Brain microvascular endothelial cell (primary cell): ENCODE results near the gene SMAD6.
"Not testable (repeated sequence)": the region's sequence is repeated elsewhere in the genome, so short reads cannot be mapped to it uniquely, and the experiment has no call there.

Experiments
- DNase-seq: peaks from one replicate; pipeline ENCODE4 v3.0.0-alpha.2; 2020
- H3K27ac ChIP-seq: fragments of 250-450 bp; sonication (Bioruptor Pico); 2 replicates; pipeline ENCODE4 v1.5.1; 2020; ENCODE audit warnings: mild to moderate bottlenecking, moderate library complexity
- H3K27me3 ChIP-seq: fragments of 250-450 bp; sonication (Bioruptor Pico); replicated peaks from 2 replicates; pipeline ENCODE4 v1.5.1; 2020; ENCODE audit warnings: mild to moderate bottlenecking
- H3K36me3 ChIP-seq: fragments of 250-450 bp; sonication (Bioruptor Pico); replicated peaks from 2 replicates; pipeline ENCODE4 v1.5.1; 2020; ENCODE audit warnings: mild to moderate bottlenecking
- H3K4me3 ChIP-seq: 2 replicates; pipeline ENCODE4 v1.5.1; 2011; ENCODE audit warnings: low read depth, mild to moderate bottlenecking, control low read depth, low read length, moderate library complexity
- CTCF ChIP-seq: IDR thresholded peaks from 2 replicates; pipeline ENCODE4 v1.5.1; 2011; ENCODE audit warnings: low read depth, mild to moderate bottlenecking, moderate library complexity, low read length, control low read depth, inconsistent platforms; ENCODE audit errors: missing control alignments
- in situ Hi-C: cut with HindIII; loops from 2 replicates; pipeline ENCODE4 v1.10.0; 2017; ENCODE audit warnings: low sequenced_read_pairs, low pct_ligation_motif_present

SMAD6 gene

DNA sequence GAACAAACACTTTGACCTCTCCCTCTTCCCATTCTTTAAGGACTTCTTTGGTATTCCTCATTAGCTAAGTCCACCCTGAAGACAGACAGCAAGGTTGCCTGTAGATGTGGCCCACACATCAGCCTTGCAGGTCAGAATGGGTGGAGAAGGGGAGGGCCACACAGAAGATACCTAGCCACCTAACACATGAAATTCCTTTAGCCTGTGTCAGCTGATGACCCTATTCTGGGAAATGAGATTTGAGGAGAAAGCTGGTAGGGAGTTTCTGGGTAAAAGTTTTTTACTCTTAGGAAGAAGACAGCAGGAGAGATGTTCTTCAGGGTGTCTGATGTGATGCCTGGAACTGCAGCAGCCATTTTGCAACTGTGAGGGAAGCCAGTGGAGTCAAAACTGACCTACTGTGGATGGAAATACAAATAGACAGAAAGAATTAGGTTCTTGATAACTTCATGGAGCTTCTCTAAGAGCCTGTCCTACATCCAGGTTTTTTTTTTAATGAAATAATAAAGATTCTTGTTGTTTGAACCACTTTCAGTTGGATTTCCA lies 17.8 kb upstream of the SMAD6 start:
- no peak for TF ChIP-seq CTCF
- Histone ChIP-seq H3K36me3 (no peaks in the 10 kb centered on the region), H3K4me3 (no peak overlapping the region), H3K27ac (no peak overlapping the region), H3K27me3 (no peaks in the 10 kb centered on the region)
- DNase-seq = no peak
- in situ Hi-C loops = no loop called here

DNA sequence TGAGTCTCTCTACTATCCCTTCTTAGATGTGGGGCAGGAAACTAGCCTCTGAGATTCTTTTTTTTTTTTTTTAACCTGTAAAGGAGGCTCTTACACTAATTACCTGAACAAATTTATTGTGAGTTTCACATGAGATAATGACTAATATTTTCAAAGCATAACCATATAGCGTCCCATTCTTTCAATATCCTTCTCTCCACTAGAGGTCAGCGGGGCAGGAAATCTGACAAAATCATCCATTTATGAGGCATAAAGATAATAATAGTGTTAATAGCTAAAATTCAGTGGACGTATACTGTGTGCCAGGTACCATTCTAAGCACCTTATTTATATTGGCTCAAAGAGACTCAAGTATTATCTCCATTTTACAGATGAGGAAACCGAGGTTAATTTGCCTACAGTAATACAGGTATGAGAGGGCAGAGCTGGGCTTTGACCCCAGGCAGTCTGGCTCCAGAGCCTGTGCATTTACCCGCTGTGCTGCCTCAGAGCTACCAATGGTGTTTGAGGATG lies 16.3 kb upstream of the SMAD6 start:
- TF ChIP-seq CTCF = peak; percentile 41
- Histone ChIP-seq H3K27ac (no peak overlapping the region), H3K36me3 (no peaks in the 10 kb centered on the region), H3K27me3 (no peaks in the 10 kb centered on the region), H3K4me3 (no peak overlapping the region)
- peak; percentile 20 for DNase-seq
- in situ Hi-C loops = no loop called here

DNA sequence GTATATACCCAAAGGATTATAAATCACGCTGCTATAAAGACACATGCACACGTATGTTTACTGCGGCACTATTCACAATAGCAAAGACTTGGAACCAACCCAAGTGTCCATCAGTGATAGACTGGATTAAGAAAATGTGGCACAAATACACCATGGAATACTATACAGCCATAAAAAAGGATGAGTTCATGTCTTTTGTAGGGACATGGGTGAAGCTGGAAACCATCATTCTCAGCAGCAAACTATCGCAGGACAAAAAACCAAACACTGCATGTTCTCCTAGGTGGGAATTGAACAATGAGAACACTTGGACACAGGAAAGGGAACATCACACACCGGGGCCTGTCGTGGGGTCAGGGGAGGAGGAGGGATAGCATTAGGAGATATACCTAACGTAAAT lies 11.1 kb upstream of the SMAD6 start:
- H3K27me3 ChIP-seq, H3K27ac ChIP-seq, H3K36me3 ChIP-seq, H3K4me3 ChIP-seq, in situ Hi-C loops, DNase-seq: not testable (repeated sequence)

DNA sequence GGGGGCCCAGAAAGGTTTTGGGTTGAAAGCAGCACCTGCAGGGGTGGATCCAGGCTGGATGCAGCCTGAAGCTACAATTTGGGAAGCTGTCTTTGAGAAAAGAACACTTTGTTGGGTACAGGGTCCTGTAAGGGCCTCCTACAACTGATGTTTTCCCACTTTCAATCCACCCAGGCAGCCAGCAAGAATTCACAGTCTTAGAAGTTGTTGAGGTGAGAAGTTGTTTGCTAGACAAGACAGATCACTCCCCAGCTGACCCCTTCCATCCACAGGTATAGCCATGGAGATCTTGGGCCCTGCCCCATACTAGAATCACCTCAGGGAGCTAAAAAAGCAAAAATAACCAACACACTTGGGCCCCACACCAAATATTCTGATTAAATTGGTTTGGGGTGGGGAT lies 10.3 kb upstream of the SMAD6 start:
- no peaks in the 10 kb centered on the region for H3K27me3 ChIP-seq
- DNase-seq = no peak
- no peak overlapping the region for H3K27ac ChIP-seq
- in situ Hi-C loops = no loop called here
- no peak for TF ChIP-seq CTCF
- H3K36me3 ChIP-seq = no peaks in the 10 kb centered on the region
- H3K4me3 ChIP-seq = no peak overlapping the region

GRCh38 chr15:66692391-66692790 lies 9.6 kb upstream of the SMAD6 start:
- Histone ChIP-seq H3K27me3 (no peaks in the 10 kb centered on the region), H3K4me3 (no peak overlapping the region), H3K36me3 (no peaks in the 10 kb centered on the region), H3K27ac (no peak overlapping the region)
- no peak for TF ChIP-seq CTCF
- DNase-seq = no peak
- in situ Hi-C loops = no loop called here

DNA sequence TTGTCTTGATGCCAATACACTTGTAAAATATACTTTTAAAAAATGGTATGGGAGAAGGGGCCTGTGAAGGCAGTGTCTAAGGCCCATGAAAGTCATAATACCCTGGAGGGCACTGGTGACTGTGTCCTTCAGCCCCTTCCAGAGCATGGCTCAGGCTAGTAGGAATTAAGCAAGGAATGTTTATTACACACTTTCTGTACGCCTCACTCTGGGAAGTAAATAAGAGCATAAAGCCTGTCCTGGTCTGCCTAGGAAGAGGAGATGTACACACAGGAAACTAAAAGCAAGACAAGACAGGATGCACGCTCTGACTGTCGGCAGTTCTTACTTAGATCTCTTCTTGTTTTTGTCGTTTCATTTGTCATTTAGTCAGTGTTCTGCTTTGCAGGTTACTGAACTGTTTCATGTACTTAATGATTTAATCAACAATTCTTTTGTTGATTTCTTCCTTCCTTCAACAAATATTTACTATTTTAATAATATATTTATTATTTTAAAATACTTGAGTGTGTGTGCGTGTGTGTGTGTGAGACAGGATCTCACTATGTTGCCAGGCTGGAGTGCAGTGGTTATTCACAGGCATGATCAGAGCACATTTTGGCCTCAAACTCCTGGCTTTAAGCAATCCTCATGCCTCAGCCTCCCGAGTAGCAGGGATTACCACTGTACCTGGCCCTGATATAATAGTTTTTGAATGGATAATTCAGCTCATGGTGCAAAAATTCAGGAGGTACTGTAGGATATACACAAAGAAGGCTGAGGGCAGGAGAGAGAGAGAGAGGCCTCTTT lies 9.0 kb upstream of the SMAD6 start:
- no peak for TF ChIP-seq CTCF
- no peak overlapping the region for H3K27ac ChIP-seq
- no peak overlapping the region for H3K4me3 ChIP-seq
- no peak for DNase-seq
- H3K27me3 ChIP-seq = no peaks in the 10 kb centered on the region
- H3K36me3 ChIP-seq = no peaks in the 10 kb centered on the region
- in situ Hi-C loops = no loop called here
